Large intestine (tissue), 3 donors: ENCODE results near the gene BNIP5. TPM values are rescaled to one million over a fixed set of nuclear protein-coding genes. Genes with fewer than 3 reads are reported as not detected.

Experiments
- DNase-seq, 2 donors: peaks; one replicate each; pipeline versions ENCODE4 v3.0.0 to v3.0.0-alpha.2; 2013
- H3K27ac ChIP-seq: one replicate; pipeline ENCODE4 v1.5.1; 2013; ENCODE audit warnings: low read length
- H3K27me3 ChIP-seq: 2 replicates; pipeline ENCODE4 v1.6.1; 2013; ENCODE audit warnings: low read length; ENCODE audit not compliant: control insufficient read depth, insufficient read depth
- H3K36me3 ChIP-seq: 2 replicates; pipeline ENCODE4 v1.6.1; 2013; ENCODE audit warnings: low read length; ENCODE audit not compliant: control insufficient read depth, insufficient read depth
- H3K4me1 ChIP-seq: one replicate; pipeline ENCODE4 v1.6.1; 2013; ENCODE audit warnings: low read length; ENCODE audit not compliant: control insufficient read depth, insufficient read depth
- H3K4me3 ChIP-seq: one replicate; pipeline ENCODE4 v1.5.1; 2013; ENCODE audit warnings: low read length
- H3K9me3 ChIP-seq: one replicate; pipeline ENCODE4 v1.6.1; 2013; ENCODE audit warnings: mild to moderate bottlenecking, low read depth, low read length, moderate library complexity; ENCODE audit not compliant: control insufficient read depth
- WGBS: methylation state at CpG from one replicate; pipeline ENCODE4 v1.1.5; 2013; ENCODE audit warnings: low lambda C conversion rate; ENCODE audit not compliant: insufficient coverage; 5-methylcytosine and 5-hydroxymethylcytosine counted together
- polyA plus RNA-seq: library from polyadenylated mRNA; unstranded; fragments of 120-200 nt; gene quantifications from one replicate; pipeline ENCODE4 v1.2.1, GENCODE V29; 2013

Gene BNIP5
- polyA plus RNA-seq, 1 donor, result 11.2 TPM

GRCh38 chr6:36334832-36335459, 1.7 kb downstream of the BNIP5 start:
- peaks cover 55% of the 10 kb centered on the region for H3K4me1 ChIP-seq
- peak; percentile 91 to 97 for DNase-seq
- H3K4me3 ChIP-seq, result peak overlapping the region; percentile 30
- H3K36me3 ChIP-seq, result peaks cover 5% of the 10 kb centered on the region
- peaks cover 3% of the 10 kb centered on the region for H3K9me3 ChIP-seq
- H3K27ac ChIP-seq, result peak overlapping the region; percentile 96
- no peaks in the 10 kb centered on the region for H3K27me3 ChIP-seq
- 10% methylated on average over 4 of the region's 14 CpGs for whole genome bisulfite sequencing

GRCh38 chr6:36333931-36334725, 2.6 kb downstream of the BNIP5 start:
- Histone ChIP-seq H3K4me3 (no peak overlapping the region), H3K36me3 (peaks cover 7% of the 10 kb centered on the region), H3K27me3 (no peaks in the 10 kb centered on the region), H3K9me3 (peaks cover 3% of the 10 kb centered on the region), H3K4me1 (peaks cover 47% of the 10 kb centered on the region), H3K27ac (peak overlapping the region; percentile 96)
- peak in 1 of 2 donors; percentile 68 for DNase-seq
- 13% methylated on average over 1 of the region's 20 CpGs for WGBS

- H3K4me3 ChIP-seq, result no peak overlapping the region
- H3K27ac ChIP-seq, result peak overlapping the region; percentile 96
- no CpG with 5 or more reads among the region's 8 CpGs for WGBS
- H3K4me1 ChIP-seq, result peaks cover 39% of the 10 kb centered on the region
- no peak for DNase-seq
- H3K9me3 ChIP-seq, result peaks cover 3% of the 10 kb centered on the region
- peaks cover 13% of the 10 kb centered on the region for H3K36me3 ChIP-seq
- H3K27me3 ChIP-seq, result no peaks in the 10 kb centered on the region
Measured at GRCh38 chr6:36333171-36333895, 3.4 kb downstream of the BNIP5 start.

- Histone ChIP-seq H3K27me3 (no peaks in the 10 kb centered on the region), H3K4me3 (no peak overlapping the region), H3K36me3 (peaks cover 24% of the 10 kb centered on the region), H3K27ac (no peak overlapping the region), H3K4me1 (peaks cover 35% of the 10 kb centered on the region), H3K9me3 (peaks cover 3% of the 10 kb centered on the region)
- no peak for DNase-seq
- WGBS, result 83% methylated on average over 1 of the region's 6 CpGs
Measured at GRCh38 chr6:36331381-36331780, 5.3 kb downstream of the BNIP5 start.

- DNase-seq, result no peak
- Histone ChIP-seq H3K4me1 (peaks cover 25% of the 10 kb centered on the region), H3K36me3 (peaks cover 34% of the 10 kb centered on the region), H3K4me3 (no peak overlapping the region), H3K9me3 (peaks cover 3% of the 10 kb centered on the region), H3K27ac (no peak overlapping the region), H3K27me3 (no peaks in the 10 kb centered on the region)
- WGBS, result no CpG with 5 or more reads among the region's 14 CpGs
Measured at GRCh38 chr6:36330366-36330765, 6.3 kb downstream of the BNIP5 start.

- WGBS, result no CpG with 5 or more reads among the region's 14 CpGs
- no peak for DNase-seq
Measured at GRCh38 chr6:36329798-36330291, 6.8 kb downstream of the BNIP5 start.

GRCh38 chr6:36328600-36328999, 8.1 kb downstream of the BNIP5 start:
- peaks cover 11% of the 10 kb centered on the region for H3K4me1 ChIP-seq

More at GRCh38 chr6:36329798-36330291, 6.8 kb downstream of the BNIP5 start:
- Histone ChIP-seq H3K36me3 (peaks cover 39% of the 10 kb centered on the region), H3K27ac (no peak overlapping the region), H3K4me1 (peaks cover 22% of the 10 kb centered on the region), H3K9me3 (peaks cover 3% of the 10 kb centered on the region), H3K27me3 (no peaks in the 10 kb centered on the region), H3K4me3 (no peak overlapping the region)

GRCh38 chr6:36327919-36328236, 8.8 kb downstream of the BNIP5 start:
- no peak overlapping the region for H3K27ac ChIP-seq
- DNase-seq, result no peak
- H3K36me3 ChIP-seq, result peaks cover 47% of the 10 kb centered on the region
- no peak overlapping the region for H3K4me3 ChIP-seq
- H3K4me1 ChIP-seq, result peaks cover 4% of the 10 kb centered on the region
- no peaks in the 10 kb centered on the region for H3K9me3 ChIP-seq
- H3K27me3 ChIP-seq, result no peaks in the 10 kb centered on the region

More at GRCh38 chr6:36328600-36328999, 8.1 kb downstream of the BNIP5 start:
- Histone ChIP-seq H3K27me3 (no peaks in the 10 kb centered on the region), H3K9me3 (no peaks in the 10 kb centered on the region), H3K27ac (no peak overlapping the region), H3K4me3 (no peak overlapping the region), H3K36me3 (peaks cover 42% of the 10 kb centered on the region)
- DNase-seq, result no peak
- WGBS, result no CpG with 5 or more reads among the region's 7 CpGs

- Histone ChIP-seq H3K27me3 (no peaks in the 10 kb centered on the region), H3K27ac (no peak overlapping the region), H3K4me1 (peaks cover 3% of the 10 kb centered on the region), H3K4me3 (no peak overlapping the region), H3K9me3 (no peaks in the 10 kb centered on the region), H3K36me3 (peaks cover 53% of the 10 kb centered on the region)
- no peak for DNase-seq
- WGBS, result no CpG with 5 or more reads among the region's 6 CpGs
Measured at GRCh38 chr6:36327226-36327918, 9.3 kb downstream of the BNIP5 start.
